MM.1S (cell line): ENCODE data around the gene DNAJB8.

Source experiments
- DNase-seq: peaks from one replicate; pipeline ENCODE4 v3.0.0-alpha.2; 2015
- H2AFZ ChIP-seq: fragments of 300-600 bp; sonication (generic); 2 replicates; pipeline ENCODE4 v1.6.0; 2016; ENCODE audit warnings: antibody characterized with exemption, low read length
- H3F3A ChIP-seq: fragments of 300-600 bp; sonication (generic); 2 replicates; pipeline ENCODE4 v1.6.1; 2016; ENCODE audit warnings: mild to moderate bottlenecking, antibody characterized with exemption, low read length, moderate library complexity, mixed read lengths; ENCODE audit not compliant: insufficient read depth
- H3K27ac ChIP-seq: fragments of 300-600 bp; sonication (generic); 2 replicates; pipeline ENCODE4 v1.5.1; 2016; ENCODE audit warnings: mild to moderate bottlenecking, low read length
- H3K27me3 ChIP-seq: fragments of 300-600 bp; sonication (generic); replicated peaks from 2 replicates; pipeline ENCODE4 v1.6.0; 2016; ENCODE audit warnings: low read length; ENCODE audit not compliant: insufficient read depth
- H3K36me3 ChIP-seq: fragments of 300-600 bp; sonication (generic); replicated peaks from 2 replicates; pipeline ENCODE4 v1.6.1; 2016; ENCODE audit warnings: mild to moderate bottlenecking, low read length, mixed read lengths; ENCODE audit not compliant: insufficient read depth
- H3K4me1 ChIP-seq: fragments of 300-600 bp; sonication (generic); 2 replicates; pipeline ENCODE4 v1.6.1; 2016; ENCODE audit warnings: low read length, mixed read lengths
- H3K4me2 ChIP-seq: fragments of 300-600 bp; sonication (generic); 2 replicates; pipeline ENCODE4 v1.6.0; 2016; ENCODE audit warnings: low read depth, low read length
- H3K4me3 ChIP-seq: fragments of 300-600 bp; sonication (generic); 2 replicates; pipeline ENCODE4 v1.5.1; 2016; ENCODE audit warnings: low read length, mixed read lengths
- H3K79me2 ChIP-seq: fragments of 300-600 bp; sonication (generic); 2 replicates; pipeline ENCODE4 v1.6.1; 2016; ENCODE audit warnings: mixed run types, low read length, mixed read lengths
- H3K9ac ChIP-seq: fragments of 300-600 bp; sonication (generic); 2 replicates; pipeline ENCODE4 v1.6.1; 2016; ENCODE audit warnings: low read length, mixed read lengths
- H3K9me2 ChIP-seq: fragments of 300-600 bp; sonication (generic); replicated peaks from 2 replicates; pipeline ENCODE4 v1.6.1; 2016; ENCODE audit warnings: mild to moderate bottlenecking, low read length, mixed read lengths; ENCODE audit not compliant: insufficient read depth
- H3K9me3 ChIP-seq: fragments of 300-600 bp; sonication (generic); replicated peaks from 2 replicates; pipeline ENCODE4 v1.6.1; 2016; ENCODE audit warnings: mild to moderate bottlenecking, low read length, mixed read lengths; ENCODE audit not compliant: insufficient read depth
- H4K20me1 ChIP-seq: fragments of 300-600 bp; sonication (generic); 2 replicates; pipeline ENCODE4 v1.6.1; 2016; ENCODE audit warnings: mild to moderate bottlenecking, low read length, moderate library complexity, mixed read lengths; ENCODE audit not compliant: insufficient read depth
- CTCF ChIP-seq: fragments of 300-600 bp; sonication (generic); IDR thresholded peaks from 2 replicates; pipeline ENCODE4 v1.5.1; 2016; ENCODE audit warnings: antibody characterized with exemption, low read length, mixed read lengths
- EZH2 ChIP-seq: fragments of 300-600 bp; sonication (generic); optimal IDR thresholded peaks from 2 replicates; pipeline ENCODE3; 2017; ENCODE audit warnings: low read depth, mild to moderate bottlenecking, antibody characterized with exemption, low read length, mixed read lengths
- EZH2phosphoT487 ChIP-seq: fragments of 300-600 bp; sonication (generic); IDR thresholded peaks from 2 replicates; pipeline ENCODE4 v1.6.1; 2018; ENCODE audit warnings: antibody characterized with exemption, low read length

DNAJB8 gene

DNA sequence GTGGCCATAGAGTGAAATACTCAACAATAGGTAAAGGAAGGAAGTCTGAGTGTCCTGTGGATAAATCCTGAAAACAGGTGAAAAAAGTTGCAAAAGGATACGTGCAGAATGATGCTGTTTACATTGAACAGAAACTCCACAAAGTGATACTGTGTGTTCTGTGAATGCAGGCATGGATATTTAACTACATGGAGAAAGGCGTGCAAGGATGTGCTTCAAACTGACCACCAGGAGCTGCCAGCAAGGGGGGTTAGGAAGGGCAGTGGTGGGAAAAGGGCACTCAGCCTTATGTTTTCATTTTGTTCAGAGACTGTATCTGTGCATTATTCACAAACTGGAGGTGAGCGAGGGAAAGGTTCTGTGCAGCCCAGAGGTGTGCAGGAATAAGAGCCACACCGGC, 47.4 kb downstream of the DNAJB8 start:
- TF ChIP-seq EZH2: no peak
- no peak overlapping the region for H3K4me3 ChIP-seq

DNA sequence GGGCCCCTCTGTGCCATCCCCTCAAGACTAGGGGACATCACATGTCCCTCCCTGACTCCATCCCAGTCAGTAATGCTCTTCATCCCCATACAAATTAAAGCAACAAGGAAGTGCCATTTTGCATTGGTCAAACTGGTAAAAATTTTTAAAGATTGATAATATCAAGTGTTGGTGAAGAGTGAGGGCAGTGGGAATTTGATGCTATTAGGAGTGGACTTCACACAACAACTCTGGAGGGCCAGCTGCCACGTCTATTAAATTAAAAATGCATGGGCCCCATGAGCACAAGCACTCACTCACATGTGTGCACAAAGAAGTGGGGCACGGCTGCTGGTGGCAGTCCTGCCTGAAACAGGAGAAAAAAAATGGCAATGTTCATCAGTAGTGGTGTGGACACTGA, 47.8 kb downstream of the DNAJB8 start:
- no peak overlapping the region for H3K4me2 ChIP-seq
- no peaks in the 10 kb centered on the region for H3K9me3 ChIP-seq
- no peaks in the 10 kb centered on the region for H3F3A ChIP-seq
- H3K4me3 ChIP-seq: no peak overlapping the region
- H3K36me3 ChIP-seq: no peaks in the 10 kb centered on the region
- no peak for DNase-seq
- no peak overlapping the region for H2AFZ ChIP-seq
- H3K9ac ChIP-seq: no peak overlapping the region
- H3K27me3 ChIP-seq: no peaks in the 10 kb centered on the region
- H3K4me1 ChIP-seq: no peaks in the 10 kb centered on the region
- H3K79me2 ChIP-seq: no peaks in the 10 kb centered on the region
- H3K27ac ChIP-seq: no peak overlapping the region
- no peaks in the 10 kb centered on the region for H4K20me1 ChIP-seq
- TF ChIP-seq EZH2phosphoT487: no peak
- no peak for TF ChIP-seq EZH2
- TF ChIP-seq CTCF: no peak
- H3K9me2 ChIP-seq: no peaks in the 10 kb centered on the region

More for the DNA sequence above, 47.4 kb downstream of the DNAJB8 start:
- H3K9ac ChIP-seq: no peak overlapping the region
- H3K36me3 ChIP-seq: no peaks in the 10 kb centered on the region
- H3K27me3 ChIP-seq: no peaks in the 10 kb centered on the region
- H3K4me2 ChIP-seq: no peak overlapping the region
- no peaks in the 10 kb centered on the region for H3K9me3 ChIP-seq
- no peaks in the 10 kb centered on the region for H3K4me1 ChIP-seq
- no peaks in the 10 kb centered on the region for H3K79me2 ChIP-seq
- H3F3A ChIP-seq: no peaks in the 10 kb centered on the region
- no peaks in the 10 kb centered on the region for H4K20me1 ChIP-seq
- no peak overlapping the region for H3K27ac ChIP-seq
- H2AFZ ChIP-seq: no peak overlapping the region
- DNase-seq: no peak
- H3K9me2 ChIP-seq: no peaks in the 10 kb centered on the region

DNA sequence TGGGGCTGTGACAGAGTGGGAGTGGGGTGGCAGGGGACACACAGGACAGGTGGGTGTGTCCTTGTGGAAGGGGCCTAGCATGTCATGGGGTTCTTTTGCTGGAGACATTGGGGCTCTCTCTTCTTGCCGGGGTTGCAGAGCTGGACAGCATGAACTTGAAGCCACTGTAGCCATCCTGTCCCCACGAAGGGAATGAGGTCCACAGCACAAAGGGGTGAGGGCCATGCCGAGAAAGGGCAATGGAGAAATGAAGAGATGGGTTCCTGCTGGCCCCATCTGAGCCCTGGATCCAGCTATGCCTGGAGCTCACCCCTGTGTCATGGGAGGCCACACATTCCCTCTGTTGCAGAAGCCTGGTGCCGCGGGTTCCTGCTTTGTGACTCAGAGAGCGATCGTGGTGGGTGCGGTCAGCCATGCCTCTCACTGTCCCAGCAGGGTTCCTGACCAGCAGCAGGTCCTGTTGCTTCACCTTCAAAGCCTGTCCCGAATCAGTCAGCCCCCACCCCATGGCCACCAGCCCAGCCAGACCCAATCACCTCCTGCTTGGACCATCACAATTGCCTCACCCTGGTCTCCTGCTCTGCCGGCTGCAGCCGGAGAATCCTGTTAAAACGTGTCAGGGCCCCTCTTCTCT, 50.0 kb downstream of the DNAJB8 start:
- Histone ChIP-seq H3K9ac (no peak overlapping the region), H3K27ac (no peak overlapping the region), H3K4me3 (no peak overlapping the region), H3K27me3 (no peaks in the 10 kb centered on the region), H3K4me1 (no peaks in the 10 kb centered on the region), H3K4me2 (no peak overlapping the region), H3K9me3 (no peaks in the 10 kb centered on the region), H3K79me2 (no peaks in the 10 kb centered on the region), H3K36me3 (no peaks in the 10 kb centered on the region), H2AFZ (no peak overlapping the region), H3F3A (no peaks in the 10 kb centered on the region), H4K20me1 (no peaks in the 10 kb centered on the region), H3K9me2 (no peaks in the 10 kb centered on the region)
- TF ChIP-seq CTCF (no peak), EZH2 (no peak), EZH2phosphoT487 (no peak)
- no peak for DNase-seq

DNA sequence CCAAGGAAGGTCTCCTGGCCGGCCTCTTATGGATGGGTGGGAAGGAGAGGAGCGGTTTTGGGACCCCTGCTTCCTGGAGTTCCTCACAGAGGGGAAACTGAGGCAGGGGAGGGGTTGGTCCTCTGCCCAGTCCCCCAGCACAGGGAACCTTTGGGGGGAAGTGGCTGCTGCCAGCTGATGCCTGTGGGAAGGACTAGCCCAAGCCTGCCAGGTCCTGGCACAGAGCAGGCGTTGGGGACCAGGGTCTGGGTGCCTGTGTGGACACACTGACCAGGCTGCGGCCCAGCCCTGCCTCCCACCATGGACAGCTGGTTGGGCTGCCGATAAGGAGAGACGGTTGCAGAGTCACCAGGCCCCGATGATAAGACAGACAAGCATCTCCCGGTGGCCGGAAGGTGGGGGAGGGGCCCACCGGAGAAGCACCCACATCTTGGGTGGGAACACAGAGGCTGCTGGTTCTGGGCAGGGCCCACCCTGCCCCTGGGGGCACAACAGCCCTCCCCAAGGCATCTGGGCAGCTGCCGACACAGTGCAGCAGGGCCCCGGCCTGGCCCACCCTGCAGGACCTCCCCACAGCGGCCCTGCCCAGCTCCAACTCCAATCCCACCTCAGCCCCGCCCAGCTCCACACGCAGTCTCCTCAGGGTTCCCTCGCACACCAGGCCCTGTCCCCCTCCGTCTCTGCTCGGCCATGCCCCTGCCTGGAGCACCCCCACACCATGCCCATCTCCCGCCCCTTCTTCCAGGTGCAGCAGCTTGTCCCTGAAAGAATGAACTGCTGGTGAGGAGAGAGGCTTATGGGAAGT, 50.7 kb downstream of the DNAJB8 start:
- Histone ChIP-seq H3K9me3 (no peaks in the 10 kb centered on the region), H3F3A (no peaks in the 10 kb centered on the region), H3K36me3 (no peaks in the 10 kb centered on the region), H3K4me1 (no peaks in the 10 kb centered on the region), H3K27me3 (no peaks in the 10 kb centered on the region), H3K4me2 (no peak overlapping the region), H3K4me3 (no peak overlapping the region), H2AFZ (no peak overlapping the region), H3K9me2 (no peaks in the 10 kb centered on the region), H3K27ac (no peak overlapping the region), H3K79me2 (no peaks in the 10 kb centered on the region), H4K20me1 (no peaks in the 10 kb centered on the region), H3K9ac (no peak overlapping the region)
- TF ChIP-seq EZH2phosphoT487 (no peak), CTCF (no peak), EZH2 (no peak)
- DNase-seq: no peak
